ENCODE data around the gene PRUNE2. TPM values are rescaled to one million over a fixed set of nuclear protein-coding genes. Genes with fewer than 3 reads are reported as not detected.

PRUNE2 gene
- total and polyA plus RNA-seq, 9 of the 15 experiments (the other 6 are each of a cell fraction or from before 2014, with no cell fraction given) = 0.05 to 0.45 (median 0.18) TPM; not detected in 1

- in situ Hi-C loops (cut with MboI) (no loop called here), intact Hi-C loops (cut with micrococcal nuclease) (no loop called here)
- DNase-seq (ENCODE audit: extremely low read depth in 1 of 4, low spot score in 3 of 4) (no peak), ATAC-seq (no peak), FAIRE-seq (no peak)
- H3K9me3 ChIP-seq (replicated peaks; ENCODE audit: control insufficient read depth, insufficient read depth, low read depth, low read length) = no peaks in the 10 kb centered on the region
- CTCF ChIA-PET (ENCODE audit: low intra/inter-chr PET ratio) = no interaction called here
- WGBS (ENCODE audit: insufficient coverage, low coverage, missing lambda C conversion rate) = 0% methylated on average over 1 of the region's 1 CpG
- no peaks in the 10 kb centered on the region for H3K9me1 ChIP-seq (ENCODE audit: control insufficient read depth, insufficient read depth, low read length)
- POLR2A ChIA-PET = interaction anchor here (0.6 to 1.7 kb wide), 2 partner anchors 27 to 32 kb away, joined by 4 read pairs; no protein-coding TSS in a partner anchor
- H3K27ac ChIP-seq (ENCODE audit: extremely low read depth, low read depth, low read length) = no peak overlapping the region
- H4K20me1 ChIP-seq (replicated peaks; ENCODE audit: control insufficient read depth, insufficient read depth, low read length) = no peaks in the 10 kb centered on the region
- BruUV-seq (replicated peaks) = no TSS peak
- H3K4me3 ChIP-seq = no peak overlapping the region
- H3K79me2 ChIP-seq (ENCODE audit: control insufficient read depth, insufficient read depth, low read length) = no peaks in the 10 kb centered on the region
- H3K4me1 ChIP-seq (replicated peaks in 1 of 2; ENCODE audit: control insufficient read depth in 2 of 2, insufficient read depth in 2 of 2, low read length in 2 of 2) = no peaks in the 10 kb centered on the region
- no peak overlapping the region for H2AFZ ChIP-seq (ENCODE audit: low read depth, low read length)
- no peak overlapping the region for H3K9ac ChIP-seq (ENCODE audit: insufficient read depth in 1 of 2, low read depth in 2 of 2, low read length in 2 of 2)
- H3K4me2 ChIP-seq (ENCODE audit: insufficient read depth, low read length) = no peak overlapping the region
- no peaks in the 10 kb centered on the region for H3K27me3 ChIP-seq (ENCODE audit: control insufficient read depth in 2 of 2, insufficient read depth in 2 of 2, low read length in 2 of 2)
- TF ChIP-seq SRSF7 (optimal IDR thresholded peaks at IDR 0.05; ENCODE audit: low read depth, low read length) (no peak), TAF15 (IDR thresholded peaks at IDR 0.05; ENCODE audit: low read depth, low read length) (no peak), KLF6 (CRISPR knock-in tag; IDR thresholded peaks at IDR 0.05; ENCODE audit: borderline replicate concordance) (no peak), HDAC2 (IDR thresholded peaks at IDR 0.05) (no peak), KDM5B (IDR thresholded peaks at IDR 0.05; ENCODE audit: insufficient replicate concordance, low read depth, low read length) (no peak), SIN3B (IDR thresholded peaks at IDR 0.05; ENCODE audit: low read depth) (no peak), ZFP91 (CRISPR knock-in tag; IDR thresholded peaks at IDR 0.05) (no peak), U2AF2 (optimal IDR thresholded peaks at IDR 0.05; ENCODE audit: low read depth, low read length) (no peak), U2AF1 (optimal IDR thresholded peaks at IDR 0.05; ENCODE audit: low read depth, low read length) (no peak), CBX1 (IDR thresholded peaks at IDR 0.05; ENCODE audit: low read depth) (no peak), PHF21A (IDR thresholded peaks at IDR 0.05; ENCODE audit: borderline replicate concordance, low read depth) (no peak)
- no peaks in the 10 kb centered on the region for H3K36me3 ChIP-seq (ENCODE audit: control insufficient read depth, insufficient read depth, low read length)
Observed at GRCh38 chr9:76921165-76921564, 15.3 kb upstream of the PRUNE2 start.

Data from K562 (cell line).